Osteoblast (primary cell): ENCODE results near the gene RLIM. TPM values are rescaled to one million over a fixed set of nuclear protein-coding genes. Genes with fewer than 3 reads are reported as not detected.

Experiments
- DNase-seq: peaks from one replicate; pipeline ENCODE4 v3.0.0; 2011; ENCODE audit warnings: low spot score, mixed read lengths; ENCODE audit not compliant: insufficient read length; ENCODE audit errors: missing footprints
- H2AFZ ChIP-seq: 2 replicates; pipeline ENCODE4 v1.6.0; 2011; ENCODE audit warnings: mild to moderate bottlenecking, low read length
- H3K27ac ChIP-seq: 2 replicates; pipeline ENCODE4 v1.5.1; 2011; ENCODE audit warnings: mild to moderate bottlenecking, low read depth, low read length, moderate library complexity
- H3K27me3 ChIP-seq: 2 replicates; pipeline ENCODE4 v1.6.0; 2012; ENCODE audit warnings: mild to moderate bottlenecking, control low read depth, inconsistent platforms, low read length, moderate library complexity; ENCODE audit not compliant: insufficient read depth
- H3K36me3 ChIP-seq: 2 replicates; pipeline ENCODE4 v1.5.1; 2011; ENCODE audit warnings: mild to moderate bottlenecking, low read length, control low read depth, moderate library complexity; ENCODE audit not compliant: insufficient read depth
- H3K4me1 ChIP-seq: 2 replicates; pipeline ENCODE4 v1.5.1; 2011; ENCODE audit warnings: mild to moderate bottlenecking, low read length, control low read depth, moderate library complexity; ENCODE audit not compliant: insufficient read depth
- H3K4me2 ChIP-seq: 2 replicates; pipeline ENCODE4 v1.6.0; 2011; ENCODE audit warnings: mild to moderate bottlenecking, low read length; ENCODE audit not compliant: insufficient read depth
- H3K4me3 ChIP-seq: fragments of 200-600 bp; sonication (generic); 3 replicates; pipeline ENCODE4 v1.5.1; 2012; ENCODE audit warnings: mild to moderate bottlenecking, low read length, inconsistent platforms; ENCODE audit not compliant: insufficient read depth
- H3K79me2 ChIP-seq: 2 replicates; pipeline ENCODE4 v1.6.0; 2012; ENCODE audit warnings: mild to moderate bottlenecking, low read length, control low read depth, inconsistent platforms; ENCODE audit not compliant: insufficient read depth
- H3K9me3 ChIP-seq: 2 replicates; pipeline ENCODE4 v1.5.1; 2011; ENCODE audit warnings: low read depth, low read length, control low read depth
- H4K20me1 ChIP-seq: 2 replicates; pipeline ENCODE4 v1.6.0; 2012; ENCODE audit warnings: mild to moderate bottlenecking, low read length, control low read depth; ENCODE audit not compliant: insufficient read depth
- CTCF ChIP-seq: IDR thresholded peaks from 2 replicates; pipeline ENCODE4 v1.5.1; 2011; ENCODE audit warnings: mild to moderate bottlenecking, low read depth, low read length, moderate library complexity; ENCODE audit errors: extremely low read depth
- total RNA-seq: library from RNA; depleted of rRNA; stranded (reverse); fragments of >200 nt; gene quantifications from 2 replicates; pipeline ENCODE4 v1.2.3, GENCODE V29; 2012

The RLIM gene
- total RNA-seq, 1 donor, result 61.2 TPM

GRCh38 chrX:74546984-74547383 lies 67.4 kb downstream of the RLIM start:
- peaks cover 5% of the 10 kb centered on the region for H3K27me3 ChIP-seq
- no peaks in the 10 kb centered on the region for H4K20me1 ChIP-seq
- no peak overlapping the region for H3K27ac ChIP-seq

GRCh38 chrX:74545880-74546523 lies 68.4 kb downstream of the RLIM start:
- no peak for TF ChIP-seq CTCF

More at GRCh38 chrX:74546984-74547383, 67.4 kb downstream of the RLIM start:
- Histone ChIP-seq H3K36me3 (no peaks in the 10 kb centered on the region), H3K4me3 (no peak overlapping the region), H3K79me2 (no peaks in the 10 kb centered on the region), H3K4me1 (no peaks in the 10 kb centered on the region), H3K4me2 (no peak overlapping the region), H2AFZ (no peak overlapping the region), H3K9me3 (no peaks in the 10 kb centered on the region)
- no peak for TF ChIP-seq CTCF
- DNase-seq, result no peak

GRCh38 chrX:74540635-74541249 lies 73.7 kb downstream of the RLIM start:
- no peak overlapping the region for H2AFZ ChIP-seq
- no peak overlapping the region for H3K27ac ChIP-seq
- H3K27me3 ChIP-seq, result peaks cover 5% of the 10 kb centered on the region
- peaks cover 4% of the 10 kb centered on the region for H3K4me1 ChIP-seq
- TF ChIP-seq CTCF, result no peak
- no peaks in the 10 kb centered on the region for H4K20me1 ChIP-seq
- no peaks in the 10 kb centered on the region for H3K79me2 ChIP-seq
- no peaks in the 10 kb centered on the region for H3K36me3 ChIP-seq
- no peak for DNase-seq
- no peaks in the 10 kb centered on the region for H3K9me3 ChIP-seq
- no peak overlapping the region for H3K4me2 ChIP-seq
- H3K4me3 ChIP-seq, result no peak overlapping the region

More at GRCh38 chrX:74545880-74546523, 68.4 kb downstream of the RLIM start:
- H3K27me3 ChIP-seq, result peaks cover 5% of the 10 kb centered on the region
- H3K79me2 ChIP-seq, result no peaks in the 10 kb centered on the region
- no peak overlapping the region for H3K27ac ChIP-seq
- H3K9me3 ChIP-seq, result no peaks in the 10 kb centered on the region
- H3K4me2 ChIP-seq, result no peak overlapping the region
- no peaks in the 10 kb centered on the region for H3K4me1 ChIP-seq
- H4K20me1 ChIP-seq, result no peaks in the 10 kb centered on the region
- H2AFZ ChIP-seq, result no peak overlapping the region
- no peaks in the 10 kb centered on the region for H3K36me3 ChIP-seq
- H3K4me3 ChIP-seq, result no peak overlapping the region
- no peak for DNase-seq

GRCh38 chrX:74536832-74537371 lies 77.5 kb downstream of the RLIM start:
- Histone ChIP-seq H3K4me2 (peak overlapping the region; percentile 80), H2AFZ (peak overlapping the region; percentile 60), H3K4me3 (peak overlapping the region; percentile 69), H3K9me3 (no peaks in the 10 kb centered on the region), H3K36me3 (no peaks in the 10 kb centered on the region), H3K27ac (peak overlapping the region; percentile 37), H4K20me1 (no peaks in the 10 kb centered on the region), H3K79me2 (no peaks in the 10 kb centered on the region), H3K4me1 (peaks cover 15% of the 10 kb centered on the region), H3K27me3 (no peaks in the 10 kb centered on the region)
- peak; percentile 75 for DNase-seq
- no peak for TF ChIP-seq CTCF
